Uterus (tissue), 4 donors: ENCODE data around the gene MYLK3. TPM values are rescaled to one million over a fixed set of nuclear protein-coding genes. Genes with fewer than 3 reads are reported as not detected.

Source experiments
- DNase-seq, 2 donors: peaks; one replicate each; pipeline ENCODE4 v3.0.0-alpha.2; 2019 to 2020
- H3K27ac ChIP-seq, 2 donors: fragments of 200-600 bp; sonication (generic); 1 replicate in 1 of 2; 2 replicates in 1 of 2; pipeline ENCODE4 v1.5.1; 2016 to 2018
- H3K27me3 ChIP-seq, 2 donors: fragments of 200-600 bp; sonication (generic); one replicate each; pipeline ENCODE4 v1.5.1; 2018 to 2019; ENCODE audit warnings: control low read depth in 1 of 2
- H3K36me3 ChIP-seq, 2 donors: fragments of 200-600 bp; sonication (generic); one replicate each; pipeline ENCODE4 v1.5.1; 2019; ENCODE audit warnings: control low read depth in 1 of 2
- H3K4me1 ChIP-seq, 2 donors: fragments of 200-600 bp; sonication (generic); one replicate each; pipeline ENCODE4 v1.5.1; 2018 to 2019; ENCODE audit warnings: control low read depth in 1 of 2
- H3K4me3 ChIP-seq, 2 donors: fragments of 200-600 bp; sonication (generic); 1 replicate in 1 of 2; 2 replicates in 1 of 2; pipeline ENCODE4 v1.5.1; 2018 to 2019; ENCODE audit warnings: mild to moderate bottlenecking in 1 of 2
- H3K9me3 ChIP-seq, 2 donors: fragments of 200-600 bp; sonication (generic); one replicate each; pipeline ENCODE4 v1.5.1; 2019; ENCODE audit warnings: control low read depth in 1 of 2
- CTCF ChIP-seq, 4 experiments: fragments of 200-600 bp in 2 of 4; fragments of 450-650 bp in 2 of 4; sonication (generic) in 2 of 4; IDR thresholded peaks; one replicate each; pipeline ENCODE4 v1.5.1; 2016 to 2019; ENCODE audit warnings: antibody characterized with exemption in 4 of 4, mild to moderate bottlenecking in 2 of 4, moderate library complexity in 1 of 4
- POLR2A ChIP-seq, 2 donors: fragments of 450-650 bp; IDR thresholded peaks; one replicate each; pipeline ENCODE4 v1.6.1; 2016; ENCODE audit warnings: antibody characterized with exemption in 2 of 2, mild to moderate bottlenecking in 1 of 2, moderate library complexity in 1 of 2
- intact Hi-C: fragments of 100-400 bp; cut with DNase I; formaldehyde crosslinking; loops from one replicate; pipeline ENCODE4 v1.15.1; 2023; ENCODE audit warnings: low total_unique reads
- total RNA-seq, 4 donors: library from RNA; depleted of rRNA in 3 of 4; stranded (reverse); fragments of >200 nt in 3 of 4; gene quantifications; one replicate each; pipeline versions ENCODE4 v1.1.0 to v1.2.4, GENCODE V29; 2014 to 2023
- donor health status: DM: yes; HTN: yes; CAD: no.

Gene MYLK3
- total RNA-seq, 4 donors from 2014 or later = 0.51 to 4.8 (median 0.61) TPM; not detected in 1

GRCh38 chr16:46719528-46719927, 28.6 kb downstream of the MYLK3 start:
- no peaks in the 10 kb centered on the region for H3K36me3 ChIP-seq
- no peak overlapping the region for H3K4me3 ChIP-seq
- no peak overlapping the region for H3K27ac ChIP-seq
- no peaks in the 10 kb centered on the region for H3K27me3 ChIP-seq
- intact Hi-C loops = no loop called here
- H3K4me1 ChIP-seq = no peaks in the 10 kb centered on the region
- H3K9me3 ChIP-seq = no peaks in the 10 kb centered on the region
- no peak for TF ChIP-seq CTCF (IDR thresholded peaks at IDR 0.05)
- no peak for TF ChIP-seq POLR2A (IDR thresholded peaks at IDR 0.05)
- DNase-seq = no peak

- Histone ChIP-seq H3K4me3 (no peak overlapping the region), H3K9me3 (no peaks in the 10 kb centered on the region), H3K27me3 (no peaks in the 10 kb centered on the region), H3K36me3 (no peaks in the 10 kb centered on the region), H3K27ac (no peak overlapping the region), H3K4me1 (no peaks in the 10 kb centered on the region)
- no peak for DNase-seq
- intact Hi-C loops = no loop called here
- TF ChIP-seq POLR2A (IDR thresholded peaks at IDR 0.05) = no peak
- no peak for TF ChIP-seq CTCF (IDR thresholded peaks at IDR 0.05)
Observed at GRCh38 chr16:46718214-46718613, 29.9 kb downstream of the MYLK3 start.

- intact Hi-C loops = no loop called here
- H3K27me3 ChIP-seq = no peaks in the 10 kb centered on the region
- no peak for DNase-seq
- no peak overlapping the region for H3K27ac ChIP-seq
- H3K4me3 ChIP-seq = no peak overlapping the region
- no peaks in the 10 kb centered on the region for H3K4me1 ChIP-seq
- no peaks in the 10 kb centered on the region for H3K9me3 ChIP-seq
- no peak for TF ChIP-seq CTCF (IDR thresholded peaks at IDR 0.05)
- no peak for TF ChIP-seq POLR2A (IDR thresholded peaks at IDR 0.05)
- no peaks in the 10 kb centered on the region for H3K36me3 ChIP-seq
Observed at GRCh38 chr16:46717692-46718091, 30.5 kb downstream of the MYLK3 start.

- no peak for DNase-seq
- Histone ChIP-seq H3K4me1 (no peaks in the 10 kb centered on the region), H3K27me3 (no peaks in the 10 kb centered on the region), H3K9me3 (no peaks in the 10 kb centered on the region), H3K4me3 (no peak overlapping the region), H3K27ac (no peak overlapping the region), H3K36me3 (no peaks in the 10 kb centered on the region)
- intact Hi-C loops = no loop called here
- TF ChIP-seq CTCF (IDR thresholded peaks at IDR 0.05) (no peak), POLR2A (IDR thresholded peaks at IDR 0.05) (no peak)
Observed at GRCh38 chr16:46715769-46716305, 32.3 kb downstream of the MYLK3 start.

DNA sequence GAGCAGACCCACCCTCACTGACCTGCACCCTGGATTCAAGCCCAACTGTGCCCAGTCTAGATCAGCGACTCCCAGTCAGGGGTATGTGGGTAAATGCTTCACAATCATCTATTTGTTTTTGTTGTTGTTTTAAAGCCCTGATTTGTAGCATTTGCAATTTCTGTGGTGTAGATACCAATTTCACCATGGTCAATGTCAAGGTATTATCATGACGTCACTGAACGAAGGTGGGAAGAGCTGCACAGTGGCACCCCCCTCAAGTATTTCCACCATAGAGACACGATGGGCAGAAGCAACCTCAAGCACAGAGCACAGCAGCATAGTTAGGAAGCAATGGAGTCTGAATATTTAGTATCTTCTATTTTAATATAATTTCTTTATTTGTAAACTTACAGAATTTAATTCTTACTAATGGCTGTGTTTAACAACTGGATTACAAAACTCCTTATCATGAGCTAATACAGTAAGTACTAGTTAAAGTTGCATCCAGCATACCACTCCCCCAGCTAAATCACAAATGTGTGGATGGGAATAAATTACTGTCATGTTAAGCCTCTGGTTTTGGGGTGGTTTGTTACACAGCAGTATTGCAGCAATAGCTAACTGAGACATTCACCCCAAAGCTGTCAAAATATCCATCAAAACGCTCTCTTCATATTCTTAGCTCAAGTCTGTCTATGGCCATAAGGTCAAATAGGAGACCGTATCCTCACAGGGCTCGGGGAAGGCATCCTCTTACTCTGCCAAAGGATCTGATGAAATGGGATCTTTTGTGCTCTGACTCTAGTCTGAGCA, 33.1 kb downstream of the MYLK3 start:
- no peaks in the 10 kb centered on the region for H3K27me3 ChIP-seq
- intact Hi-C loops = no loop called here
- TF ChIP-seq CTCF (IDR thresholded peaks at IDR 0.05) (no peak), POLR2A (IDR thresholded peaks at IDR 0.05) (no peak)

More for the DNA sequence above, 33.1 kb downstream of the MYLK3 start:
- Histone ChIP-seq H3K9me3 (no peaks in the 10 kb centered on the region), H3K36me3 (no peaks in the 10 kb centered on the region), H3K27ac (no peak overlapping the region), H3K4me1 (no peaks in the 10 kb centered on the region), H3K4me3 (no peak overlapping the region)
- no peak for DNase-seq
